ENCODE results near the gene IFT22.

DNA sequence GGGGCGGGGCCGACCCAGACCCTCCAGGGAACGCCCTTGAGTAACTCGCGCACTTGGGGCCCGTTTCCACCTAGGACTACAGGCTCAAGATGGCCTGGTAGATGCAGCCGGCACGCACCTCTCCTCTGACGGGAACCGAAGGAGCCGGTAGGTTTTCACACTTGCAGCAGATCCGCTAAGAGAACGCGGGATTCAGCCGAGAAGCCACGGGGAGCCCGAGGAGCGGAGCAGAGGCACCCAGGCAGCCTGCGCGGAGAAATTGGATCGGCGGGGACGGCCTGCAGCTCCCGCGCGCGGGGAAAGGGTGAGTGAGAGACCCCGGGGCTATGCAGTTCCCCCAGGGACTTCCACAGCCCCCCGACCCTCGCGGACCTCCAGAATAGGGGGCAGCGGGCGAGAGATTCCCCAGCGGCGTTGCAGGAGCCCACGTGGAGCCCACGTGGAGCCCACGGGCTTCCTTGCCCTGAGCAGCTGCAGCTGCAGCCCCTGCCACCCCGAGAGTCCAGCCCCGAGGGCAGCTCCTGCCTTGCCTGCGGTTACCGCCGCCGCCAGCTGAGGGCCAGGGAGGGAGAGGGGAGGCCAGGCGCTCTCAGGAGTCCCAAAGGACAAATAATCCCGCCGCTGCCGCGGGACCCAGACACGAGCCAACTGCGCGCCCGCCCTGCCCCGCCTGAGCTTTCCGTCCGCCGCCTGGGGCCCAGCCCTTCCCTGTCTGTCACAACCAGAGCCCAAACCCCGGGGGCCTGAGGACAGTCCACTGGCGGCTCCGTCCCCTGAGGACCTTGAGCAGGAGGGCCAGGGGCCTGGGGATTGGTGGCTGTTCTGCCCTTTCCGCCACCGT, 13.1 kb downstream of the IFT22 start:
- TF ChIP-seq, protein P1, sequence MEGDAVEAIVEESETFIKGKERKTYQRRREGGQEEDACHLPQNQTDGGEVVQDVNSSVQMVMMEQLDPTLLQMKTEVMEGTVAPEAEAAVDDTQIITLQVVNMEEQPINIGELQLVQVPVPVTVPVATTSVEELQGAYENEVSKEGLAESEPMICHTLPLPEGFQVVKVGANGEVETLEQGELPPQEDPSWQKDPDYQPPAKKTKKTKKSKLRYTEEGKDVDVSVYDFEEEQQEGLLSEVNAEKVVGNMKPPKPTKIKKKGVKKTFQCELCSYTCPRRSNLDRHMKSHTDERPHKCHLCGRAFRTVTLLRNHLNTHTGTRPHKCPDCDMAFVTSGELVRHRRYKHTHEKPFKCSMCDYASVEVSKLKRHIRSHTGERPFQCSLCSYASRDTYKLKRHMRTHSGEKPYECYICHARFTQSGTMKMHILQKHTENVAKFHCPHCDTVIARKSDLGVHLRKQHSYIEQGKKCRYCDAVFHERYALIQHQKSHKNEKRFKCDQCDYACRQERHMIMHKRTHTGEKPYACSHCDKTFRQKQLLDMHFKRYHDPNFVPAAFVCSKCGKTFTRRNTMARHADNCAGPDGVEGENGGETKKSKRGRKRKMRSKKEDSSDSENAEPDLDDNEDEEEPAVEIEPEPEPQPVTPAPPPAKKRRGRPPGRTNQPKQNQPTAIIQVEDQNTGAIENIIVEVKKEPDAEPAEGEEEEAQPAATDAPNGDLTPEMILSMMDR (IDR thresholded peaks at IDR 0.05) = no peak
- TF ChIP-seq POLR2A (IDR thresholded peaks at IDR 0.05) (no peak), EP300 (IDR thresholded peaks at IDR 0.05) (no peak)
